Panc1 (cell line): ENCODE measurements around the gene SUDS3. TPM values are rescaled to one million over a fixed set of nuclear protein-coding genes. Genes with fewer than 3 reads are reported as not detected.

Source experiments
- ATAC-seq: fragments of 200-7000 bp; cut with Tn5 transposase; 2 replicates; pipeline ENCODE4 v1.9.1; 2020; ENCODE audit warnings: mild to moderate bottlenecking, moderate library complexity
- BruUV-seq: library from RNA; stranded (reverse); fragments of 400-500 nt; replicated peaks from 2 replicates; lab custom pipeline; 2021; lab: Mats Ljungman, UMichigan
- CTCF ChIA-PET: fragments of 300-600 bp; sonication (Branson Sonifier 250); formaldehyde crosslinking; loops from one replicate; lab custom pipeline; 2022; ENCODE audit warnings: antibody characterized with exemption; lab: Charles Lee
- POLR2A ChIA-PET: fragments of 300-600 bp; sonication (Branson Sonifier 250); formaldehyde crosslinking; loops from one replicate; lab custom pipeline; 2022; ENCODE audit warnings: antibody characterized with exemption; lab: Charles Lee
- DNase-seq: peaks from one replicate; pipeline ENCODE4 v3.0.0-alpha.2; 2010; ENCODE audit warnings: low read depth, low spot score
- H3K27ac ChIP-seq: 2 replicates; pipeline ENCODE4 v1.5.1; 2011; ENCODE audit warnings: mild to moderate bottlenecking, low read length, inconsistent platforms
- H3K27me3 ChIP-seq: fragments of 200-500 bp; sonication (Bioruptor generic); 2 replicates; pipeline ENCODE4 v1.6.0; 2014; ENCODE audit warnings: low read length, inconsistent platforms; ENCODE audit not compliant: control insufficient read depth, insufficient read depth
- H3K36me3 ChIP-seq: fragments of 200-500 bp; sonication (Bioruptor generic); 2 replicates; pipeline ENCODE4 v1.5.1; 2014; ENCODE audit warnings: inconsistent platforms, mild to moderate bottlenecking, low read length, moderate library complexity; ENCODE audit not compliant: control insufficient read depth, insufficient read depth
- H3K4me1 ChIP-seq: 2 replicates; pipeline ENCODE4 v1.5.1; 2011; ENCODE audit warnings: inconsistent platforms, mild to moderate bottlenecking, low read length, moderate library complexity; ENCODE audit not compliant: control insufficient read depth, insufficient read depth
- H3K4me3 ChIP-seq, 2 experiments: 2 replicates each; pipeline ENCODE4 v1.5.1; 2011 to 2012; ENCODE audit warnings: low read depth in 2 of 2, low read length in 2 of 2, mild to moderate bottlenecking in 2 of 2, inconsistent platforms in 1 of 2, moderate library complexity in 1 of 2
- H3K9me3 ChIP-seq: fragments of 200-500 bp; sonication (Bioruptor generic); 2 replicates; pipeline ENCODE4 v1.5.1; 2014; ENCODE audit warnings: low read depth, mild to moderate bottlenecking, inconsistent platforms, low read length, moderate library complexity; ENCODE audit not compliant: control insufficient read depth, insufficient read depth
- POLR2AphosphoS5 ChIP-seq: IDR thresholded peaks from 2 replicates; pipeline ENCODE4 v1.6.1; 2012; ENCODE audit warnings: mild to moderate bottlenecking, low read depth, low read length, moderate library complexity
- SIN3A ChIP-seq: IDR thresholded peaks from 2 replicates; pipeline ENCODE4 v1.6.1; 2012; ENCODE audit warnings: low read depth, mild to moderate bottlenecking, low read length, moderate library complexity, borderline replicate concordance; ENCODE audit not compliant: insufficient read depth
- TCF7L2 ChIP-seq: IDR thresholded peaks from 2 replicates; pipeline ENCODE4 v1.6.1; 2011; ENCODE audit warnings: mild to moderate bottlenecking, low read depth, low read length, inconsistent platforms
- in situ Hi-C: cut with HindIII; loops from 2 replicates; pipeline ENCODE4 v1.10.0; 2016; ENCODE audit warnings: low sequenced_read_pairs, low pct_unique_long_range_greater_than_20kb
- intact Hi-C: fragments of 100-400 bp; cut with micrococcal nuclease; formaldehyde crosslinking; loops from one replicate; pipeline ENCODE4 v1.10.0; 2022; ENCODE audit not compliant: unreplicated experiment
- total RNA-seq: library from RNA; stranded (reverse); gene quantifications from one replicate; pipeline ENCODE4 v1.2.1, GENCODE V29; 2021; ENCODE audit not compliant: unreplicated experiment
- TF ChIP-seq, protein P1 (sequence below), 2 experiments: IDR thresholded peaks; 2 replicates each; pipeline ENCODE4 v1.6.1; 2011 to 2012; ENCODE audit warnings: low read depth in 2 of 2, control low read depth in 1 of 2, low read length in 1 of 2, mild to moderate bottlenecking in 1 of 2, moderate library complexity in 1 of 2; ENCODE audit not compliant: insufficient read depth in 1 of 2
- TF ChIP-seq, protein P2 (sequence below): fragments of 450-650 bp; IDR thresholded peaks from 2 replicates; pipeline ENCODE4 v1.5.1; 2017; ENCODE audit warnings: mild to moderate bottlenecking

Gene SUDS3
- total RNA-seq, 1 experiment from 2014 or later, result 37.4 TPM

DNA sequence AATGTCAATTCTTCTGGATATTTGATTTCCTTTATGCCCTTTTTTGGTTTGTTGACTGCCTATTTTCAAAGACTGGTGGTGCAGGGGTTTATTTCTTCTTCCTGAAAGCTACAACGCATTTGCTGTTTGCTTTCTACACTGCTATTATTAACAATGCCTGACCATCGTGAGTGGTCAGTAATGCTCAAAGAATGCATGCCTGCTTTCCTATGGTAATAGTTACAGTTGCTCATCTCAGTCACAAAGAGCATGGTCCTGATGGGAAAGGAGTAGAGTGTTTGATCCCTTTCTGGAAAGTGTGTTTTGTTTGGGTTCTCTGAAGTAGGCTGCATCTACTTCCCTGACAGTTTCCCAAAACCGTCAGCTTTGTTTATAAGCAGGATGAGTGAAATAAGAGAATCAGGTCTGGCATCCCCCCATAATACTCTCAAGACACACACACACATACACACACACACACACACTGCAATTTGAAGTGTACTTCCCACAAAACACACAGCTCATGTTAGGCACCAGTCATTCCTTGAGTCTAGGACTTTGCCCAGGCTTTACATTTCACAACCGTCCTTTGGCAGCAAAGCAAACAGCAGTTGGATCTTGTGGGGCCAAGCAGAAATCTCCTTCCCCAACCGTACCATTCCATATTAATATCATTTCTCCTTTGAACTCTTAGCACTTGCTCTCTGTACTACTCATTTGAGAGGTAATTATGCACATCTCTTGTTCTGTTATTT is 56.6 kb downstream of the SUDS3 start:
- ChIA-PET POLR2A (no interaction called here), CTCF (no interaction called here)
- no TSS peak for BruUV-seq
- Histone ChIP-seq H3K4me1 (no peaks in the 10 kb centered on the region), H3K9me3 (no peaks in the 10 kb centered on the region), H3K4me3 (no peak overlapping the region), H3K36me3 (no peaks in the 10 kb centered on the region), H3K27ac (no peak overlapping the region), H3K27me3 (peaks cover 12% of the 10 kb centered on the region)
- in situ Hi-C loops (no loop called here), intact Hi-C loops (no loop called here)
- DNase-seq, result no peak
- TF ChIP-seq, protein P1, sequence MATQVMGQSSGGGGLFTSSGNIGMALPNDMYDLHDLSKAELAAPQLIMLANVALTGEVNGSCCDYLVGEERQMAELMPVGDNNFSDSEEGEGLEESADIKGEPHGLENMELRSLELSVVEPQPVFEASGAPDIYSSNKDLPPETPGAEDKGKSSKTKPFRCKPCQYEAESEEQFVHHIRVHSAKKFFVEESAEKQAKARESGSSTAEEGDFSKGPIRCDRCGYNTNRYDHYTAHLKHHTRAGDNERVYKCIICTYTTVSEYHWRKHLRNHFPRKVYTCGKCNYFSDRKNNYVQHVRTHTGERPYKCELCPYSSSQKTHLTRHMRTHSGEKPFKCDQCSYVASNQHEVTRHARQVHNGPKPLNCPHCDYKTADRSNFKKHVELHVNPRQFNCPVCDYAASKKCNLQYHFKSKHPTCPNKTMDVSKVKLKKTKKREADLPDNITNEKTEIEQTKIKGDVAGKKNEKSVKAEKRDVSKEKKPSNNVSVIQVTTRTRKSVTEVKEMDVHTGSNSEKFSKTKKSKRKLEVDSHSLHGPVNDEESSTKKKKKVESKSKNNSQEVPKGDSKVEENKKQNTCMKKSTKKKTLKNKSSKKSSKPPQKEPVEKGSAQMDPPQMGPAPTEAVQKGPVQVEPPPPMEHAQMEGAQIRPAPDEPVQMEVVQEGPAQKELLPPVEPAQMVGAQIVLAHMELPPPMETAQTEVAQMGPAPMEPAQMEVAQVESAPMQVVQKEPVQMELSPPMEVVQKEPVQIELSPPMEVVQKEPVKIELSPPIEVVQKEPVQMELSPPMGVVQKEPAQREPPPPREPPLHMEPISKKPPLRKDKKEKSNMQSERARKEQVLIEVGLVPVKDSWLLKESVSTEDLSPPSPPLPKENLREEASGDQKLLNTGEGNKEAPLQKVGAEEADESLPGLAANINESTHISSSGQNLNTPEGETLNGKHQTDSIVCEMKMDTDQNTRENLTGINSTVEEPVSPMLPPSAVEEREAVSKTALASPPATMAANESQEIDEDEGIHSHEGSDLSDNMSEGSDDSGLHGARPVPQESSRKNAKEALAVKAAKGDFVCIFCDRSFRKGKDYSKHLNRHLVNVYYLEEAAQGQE (IDR thresholded peaks at IDR 0.05; ENCODE audit: insufficient read depth in 1 of 2, low read depth in 2 of 2, low read length in 1 of 2), result no peak
- TF ChIP-seq TCF7L2 (no peak), SIN3A (no peak), POLR2AphosphoS5 (no peak)
- TF ChIP-seq, protein P2, sequence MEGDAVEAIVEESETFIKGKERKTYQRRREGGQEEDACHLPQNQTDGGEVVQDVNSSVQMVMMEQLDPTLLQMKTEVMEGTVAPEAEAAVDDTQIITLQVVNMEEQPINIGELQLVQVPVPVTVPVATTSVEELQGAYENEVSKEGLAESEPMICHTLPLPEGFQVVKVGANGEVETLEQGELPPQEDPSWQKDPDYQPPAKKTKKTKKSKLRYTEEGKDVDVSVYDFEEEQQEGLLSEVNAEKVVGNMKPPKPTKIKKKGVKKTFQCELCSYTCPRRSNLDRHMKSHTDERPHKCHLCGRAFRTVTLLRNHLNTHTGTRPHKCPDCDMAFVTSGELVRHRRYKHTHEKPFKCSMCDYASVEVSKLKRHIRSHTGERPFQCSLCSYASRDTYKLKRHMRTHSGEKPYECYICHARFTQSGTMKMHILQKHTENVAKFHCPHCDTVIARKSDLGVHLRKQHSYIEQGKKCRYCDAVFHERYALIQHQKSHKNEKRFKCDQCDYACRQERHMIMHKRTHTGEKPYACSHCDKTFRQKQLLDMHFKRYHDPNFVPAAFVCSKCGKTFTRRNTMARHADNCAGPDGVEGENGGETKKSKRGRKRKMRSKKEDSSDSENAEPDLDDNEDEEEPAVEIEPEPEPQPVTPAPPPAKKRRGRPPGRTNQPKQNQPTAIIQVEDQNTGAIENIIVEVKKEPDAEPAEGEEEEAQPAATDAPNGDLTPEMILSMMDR, result no peak
- ATAC-seq, result no peak

DNA sequence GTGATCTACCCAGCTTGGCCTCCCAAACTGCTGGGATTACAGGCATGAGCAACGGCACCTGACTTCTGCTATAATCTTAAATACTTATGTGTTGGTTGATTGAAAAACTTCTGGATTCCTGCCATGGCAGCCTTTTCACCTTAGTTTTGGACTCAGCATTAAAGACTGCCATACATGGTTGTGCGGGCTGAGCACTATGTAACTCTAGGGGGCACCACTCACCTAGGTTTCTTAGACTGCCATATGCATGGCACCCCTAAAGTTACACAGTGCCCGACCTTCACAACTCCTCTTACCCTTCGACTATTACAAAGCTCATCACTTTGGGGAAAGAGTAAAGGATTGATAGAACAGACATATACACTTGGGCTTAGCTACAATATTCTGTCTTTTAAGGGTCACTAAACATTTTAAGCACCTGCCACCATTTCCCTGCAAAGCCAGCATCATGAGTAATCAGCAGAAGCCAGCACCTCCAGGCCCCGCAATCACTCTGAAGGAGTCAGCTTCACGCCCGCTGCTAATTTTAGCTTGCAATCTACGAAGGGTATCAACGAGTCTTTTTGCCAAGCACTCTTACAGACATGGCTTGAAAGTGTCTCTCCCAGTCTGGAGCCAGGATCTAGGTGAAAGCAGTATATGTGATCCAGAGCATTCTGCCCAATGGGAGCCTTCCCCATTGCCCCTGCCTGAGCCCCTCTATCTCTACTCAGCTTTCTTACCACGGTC is 59.8 kb downstream of the SUDS3 start:
- no peaks in the 10 kb centered on the region for H3K36me3 ChIP-seq
- CTCF ChIA-PET, result no interaction called here
- TF ChIP-seq, protein P2, result peak; percentile 61
- TF ChIP-seq, protein P1 (IDR thresholded peaks at IDR 0.05; ENCODE audit: insufficient read depth in 1 of 2, low read depth in 2 of 2, low read length in 1 of 2), result no peak
- DNase-seq, result no peak
- POLR2A ChIA-PET, result no interaction called here
- no peaks in the 10 kb centered on the region for H3K4me1 ChIP-seq
- no peaks in the 10 kb centered on the region for H3K9me3 ChIP-seq
- BruUV-seq, result no TSS peak
- ATAC-seq, result no peak
- in situ Hi-C loops (no loop called here), intact Hi-C loops (no loop called here)
- H3K27me3 ChIP-seq, result peaks cover 17% of the 10 kb centered on the region
- H3K4me3 ChIP-seq, result no peak overlapping the region
- H3K27ac ChIP-seq, result no peak overlapping the region
